Erythroblast (primary cell): ENCODE measurements around the gene MYH7.

ENCODE experiments used
- GATA1 ChIP-seq: IDR thresholded peaks from 2 replicates; pipeline ENCODE4 v1.6.1; 2011; ENCODE audit warnings: low read depth, mild to moderate bottlenecking, control low read depth, low read length, moderate library complexity
- POLR2A ChIP-seq: IDR thresholded peaks from 2 replicates; pipeline ENCODE4 v1.6.1; 2011; ENCODE audit warnings: mild to moderate bottlenecking, low read length

DNA sequence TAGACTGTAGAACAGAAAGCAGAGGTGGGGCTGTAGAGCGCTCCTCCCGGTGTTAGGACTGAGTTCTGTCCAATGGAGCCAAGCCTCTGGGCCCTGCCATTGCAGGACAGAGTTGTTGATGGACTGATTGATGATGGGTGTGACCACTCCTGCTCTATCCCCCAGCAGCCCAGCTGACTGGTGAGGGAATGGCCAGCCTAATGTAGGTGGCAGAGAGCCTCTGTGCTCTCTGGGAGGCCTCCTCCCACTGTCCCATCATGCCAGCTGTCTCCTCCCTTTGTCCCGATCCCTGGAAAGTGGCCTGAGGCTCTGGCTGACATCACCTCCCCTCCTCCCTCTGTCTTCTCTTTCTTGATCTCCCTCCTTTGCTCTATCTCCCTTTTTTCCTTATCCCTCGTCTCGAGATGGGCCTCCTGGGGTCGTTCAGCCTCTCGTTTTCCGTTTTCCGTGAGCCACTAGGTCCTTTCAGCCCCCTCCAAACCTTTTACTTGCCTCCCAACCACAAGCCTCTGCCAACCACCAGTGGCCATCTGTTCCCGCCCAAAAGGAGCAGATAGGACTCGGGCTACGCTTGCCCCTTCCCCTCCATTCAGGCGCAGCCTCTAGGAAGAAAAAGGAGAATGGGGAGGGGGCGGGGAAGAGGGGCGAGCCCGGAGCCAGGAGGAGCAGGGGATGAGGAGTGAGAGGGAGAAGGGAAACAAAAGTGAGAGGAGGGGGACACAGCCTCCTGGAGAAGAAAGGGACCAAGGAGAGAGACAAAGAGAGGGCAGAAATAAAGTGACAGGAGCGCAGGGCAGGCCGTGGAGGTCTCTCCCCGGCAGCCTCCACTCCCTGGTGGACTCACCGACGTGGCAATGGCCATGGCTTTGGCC lies 71.1 kb downstream of the MYH7 start:
- no peak for TF ChIP-seq POLR2A
- no peak for TF ChIP-seq GATA1
